ENCODE measurements around the gene CYP4Z1. TPM values are rescaled to one million over a fixed set of nuclear protein-coding genes. Genes with fewer than 3 reads are reported as not detected.
"Not testable (repeated sequence)": the region's sequence is repeated elsewhere in the genome, so short reads cannot be mapped to it uniquely, and the experiment has no call there.

CYP4Z1 gene
- total RNA-seq, 1 donor from 2014 or later, result 2.1 TPM

- ATAC-seq, result peak; percentile 74
Measured at GRCh38 chr1:47143654-47144053, 76.6 kb downstream of the CYP4Z1 start.

GRCh38 chr1:47146495-47146894 is 79.5 kb downstream of the CYP4Z1 start:
- ATAC-seq; H3K27ac ChIP-seq; H3K27me3 ChIP-seq; H3K36me3 ChIP-seq; intact Hi-C loops (cut with DNase I); H3K4me1 ChIP-seq; H3K9me3 ChIP-seq; DNase-seq; H3K4me3 ChIP-seq: not testable (repeated sequence)

More at GRCh38 chr1:47143654-47144053, 76.6 kb downstream of the CYP4Z1 start:
- intact Hi-C loops (cut with DNase I); H3K36me3 ChIP-seq; H3K9me3 ChIP-seq; H3K4me3 ChIP-seq; H3K4me1 ChIP-seq; H3K27ac ChIP-seq; H3K27me3 ChIP-seq: not testable (repeated sequence)
- TF ChIP-seq CTCF (IDR thresholded peaks at IDR 0.05), result peak; percentile 42
- DNase-seq, result peak; percentile 48

GRCh38 chr1:47147047-47147785 is 80.2 kb downstream of the CYP4Z1 start:
- Histone ChIP-seq H3K36me3 (no peaks in the 10 kb centered on the region), H3K9me3 (no peaks in the 10 kb centered on the region), H3K27ac (no peak overlapping the region), H3K27me3 (no peaks in the 10 kb centered on the region), H3K4me3 (no peak overlapping the region), H3K4me1 (no peaks in the 10 kb centered on the region)
- intact Hi-C loops (cut with DNase I), result no loop called here
- TF ChIP-seq CTCF (IDR thresholded peaks at IDR 0.05), result no peak
- DNase-seq (peak; percentile 43), ATAC-seq (no peak)

- H3K27me3 ChIP-seq; H3K4me3 ChIP-seq; H3K4me1 ChIP-seq; ATAC-seq; intact Hi-C loops (cut with DNase I); H3K36me3 ChIP-seq; DNase-seq; H3K9me3 ChIP-seq; H3K27ac ChIP-seq: not testable (repeated sequence)
Measured at GRCh38 chr1:47149162-47149561, 82.1 kb downstream of the CYP4Z1 start.

GRCh38 chr1:47156457-47156856 is 89.4 kb downstream of the CYP4Z1 start:
- DNase-seq; H3K36me3 ChIP-seq; H3K4me1 ChIP-seq; intact Hi-C loops (cut with DNase I); ATAC-seq; H3K4me3 ChIP-seq; H3K27me3 ChIP-seq; H3K27ac ChIP-seq; H3K9me3 ChIP-seq: not testable (repeated sequence)

GRCh38 chr1:47157957-47158356 is 90.9 kb downstream of the CYP4Z1 start:
- H3K27ac ChIP-seq; H3K4me3 ChIP-seq; H3K27me3 ChIP-seq; H3K9me3 ChIP-seq; H3K4me1 ChIP-seq; H3K36me3 ChIP-seq; DNase-seq; ATAC-seq; intact Hi-C loops (cut with DNase I): not testable (repeated sequence)

GRCh38 chr1:47160716-47161115 is 93.7 kb downstream of the CYP4Z1 start:
- intact Hi-C loops (cut with DNase I), result no loop called here
- ATAC-seq (no peak), DNase-seq (no peak)
- TF ChIP-seq CTCF (IDR thresholded peaks at IDR 0.05), result no peak
- H3K9me3 ChIP-seq, result no peaks in the 10 kb centered on the region
- H3K36me3 ChIP-seq, result no peaks in the 10 kb centered on the region
- no peak overlapping the region for H3K4me3 ChIP-seq
- H3K4me1 ChIP-seq, result no peaks in the 10 kb centered on the region
- H3K27ac ChIP-seq, result no peak overlapping the region
- H3K27me3 ChIP-seq, result no peaks in the 10 kb centered on the region

Data from upper lobe of right lung (tissue), 1 donor.